ENCODE measurements around the gene XRCC4.
"Not testable (repeated sequence)": the region's sequence is repeated elsewhere in the genome, so short reads cannot be mapped to it uniquely, and the experiment has no call there.

Gene XRCC4

DNA sequence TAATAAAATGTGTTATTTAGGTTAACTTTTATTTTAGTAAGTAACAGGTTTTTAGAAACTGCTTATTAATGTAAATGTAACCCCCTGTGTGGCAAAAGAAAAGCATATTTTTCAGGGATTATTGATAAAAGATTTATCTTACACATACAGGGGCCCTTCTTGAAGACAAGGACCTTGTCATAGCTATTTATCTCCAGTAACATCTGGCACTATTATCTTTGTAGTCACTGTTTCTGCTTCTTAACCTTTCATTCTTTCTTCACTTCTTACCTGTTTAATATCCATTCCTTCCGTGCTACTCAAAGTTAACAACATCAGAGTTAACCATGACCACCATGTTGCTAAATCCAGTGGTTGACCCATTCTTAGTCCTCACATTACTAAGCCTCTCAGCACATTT, 276.4 kb downstream of the XRCC4 start:
- DNase-seq (ENCODE audit: low spot score) = no peak

DNA sequence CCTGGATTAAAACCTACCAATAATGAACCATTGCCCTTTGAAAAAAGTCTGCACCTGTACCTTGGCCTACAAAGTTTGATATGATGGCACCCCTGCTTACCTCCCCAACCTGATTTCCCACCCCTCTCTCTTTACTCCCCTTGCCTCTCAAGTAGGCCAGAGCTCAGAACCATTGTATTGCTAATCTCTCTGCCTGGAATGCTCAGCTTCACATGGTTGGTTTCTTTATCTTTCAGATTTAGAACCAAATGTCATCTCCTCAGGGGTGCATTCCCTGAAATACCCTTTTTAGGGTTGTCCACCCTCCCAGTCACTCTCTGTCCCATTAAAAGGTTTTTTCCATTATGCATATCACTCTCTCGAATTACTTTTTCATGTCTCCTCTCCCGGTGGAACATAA, 277.6 kb downstream of the XRCC4 start:
- DNase-seq (ENCODE audit: low spot score) = no peak

DNA sequence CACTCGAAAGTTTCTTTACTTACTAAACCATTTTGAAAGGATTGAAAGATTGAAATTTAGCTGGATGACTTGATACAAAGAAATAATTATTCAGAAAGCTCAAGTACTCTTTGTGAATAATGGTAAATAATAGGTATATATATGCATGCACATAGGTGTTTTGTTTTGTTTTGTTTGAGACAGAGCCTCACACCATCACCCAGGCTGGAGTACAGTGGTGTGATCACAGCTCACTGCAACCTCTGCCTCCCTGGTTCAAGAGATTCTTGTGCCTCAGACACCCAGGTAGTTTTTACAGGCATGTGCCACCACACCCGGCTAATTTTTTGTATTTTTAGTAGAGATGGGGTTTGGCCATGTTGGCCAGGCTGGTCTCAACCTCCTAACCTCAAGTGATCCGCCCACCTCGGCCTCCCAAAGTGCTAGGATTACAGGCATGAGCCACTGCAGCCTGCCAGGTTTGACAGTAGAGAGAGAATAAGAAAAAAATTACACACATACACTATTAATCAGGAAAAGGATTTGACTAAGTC, 278.2 kb downstream of the XRCC4 start:
- DNase-seq (ENCODE audit: low spot score) = not testable (repeated sequence)

DNA sequence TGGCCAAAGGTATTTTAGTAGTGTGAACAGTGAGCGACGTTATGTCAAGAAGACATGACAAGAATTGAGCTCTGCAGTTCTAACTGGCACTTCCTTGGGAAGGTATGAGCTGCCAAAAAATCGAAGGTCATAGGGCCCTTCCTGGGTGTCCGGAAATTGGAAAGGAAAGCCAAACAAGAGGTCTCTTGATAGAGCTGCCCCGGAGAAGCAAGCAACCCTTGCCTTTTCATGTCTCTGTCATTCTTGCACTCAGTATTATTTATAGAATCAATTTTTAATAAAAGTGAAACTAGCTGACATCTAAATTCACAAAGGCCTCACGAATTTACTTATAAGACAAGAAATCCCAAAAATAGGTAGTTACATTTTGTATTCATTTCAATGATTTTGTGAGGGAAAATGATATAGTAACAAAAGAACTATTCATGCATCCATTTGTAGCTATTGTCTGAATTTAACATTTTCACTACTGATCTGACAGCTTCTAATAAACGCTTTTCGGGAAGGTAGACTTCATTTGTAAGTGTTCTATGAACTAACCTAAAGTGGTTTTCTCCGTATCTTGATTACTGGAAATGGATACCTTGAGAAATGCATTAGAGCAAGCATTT, 280.4 kb downstream of the XRCC4 start:
- DNase-seq (ENCODE audit: low spot score) = no peak

DNA sequence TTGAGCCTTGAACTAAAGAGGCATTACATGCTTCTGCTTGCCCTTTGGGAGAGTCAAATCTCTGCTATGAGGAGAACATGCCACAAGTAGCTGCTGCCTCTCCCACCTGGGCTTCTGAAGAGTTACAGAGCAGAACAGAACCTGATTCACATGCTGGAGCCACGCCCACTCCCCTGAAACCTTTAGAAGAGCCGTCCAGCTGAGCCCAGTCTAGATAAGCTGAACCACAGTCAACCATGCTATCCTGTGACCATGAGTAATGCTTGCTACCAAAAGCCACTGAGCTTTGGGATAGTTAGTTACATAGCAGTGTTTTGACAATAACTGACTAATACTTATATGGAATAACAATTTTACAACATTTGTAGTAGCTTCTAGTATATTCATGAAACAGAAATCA, 283.2 kb downstream of the XRCC4 start:
- no peak for DNase-seq (ENCODE audit: low spot score)

DNA sequence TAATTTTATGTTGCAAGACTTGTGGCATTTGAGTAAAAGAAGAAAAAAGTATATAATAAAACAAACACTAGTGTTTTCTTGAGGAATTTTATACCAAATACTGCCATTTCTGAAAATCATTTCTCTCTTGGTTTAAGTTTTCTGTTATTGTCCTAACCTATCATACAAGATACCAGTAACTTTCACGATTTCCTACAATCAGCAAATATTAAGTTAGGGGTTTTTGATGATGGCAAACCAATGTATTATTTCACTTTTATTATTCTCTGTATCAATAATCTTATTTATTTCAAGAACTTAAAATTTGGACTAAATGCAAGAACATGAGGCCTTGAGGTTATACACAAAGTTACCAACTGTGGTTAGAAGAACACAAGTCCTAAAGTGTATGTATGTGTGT, 285.2 kb downstream of the XRCC4 start:
- no peak for DNase-seq (ENCODE audit: low spot score)

DNA sequence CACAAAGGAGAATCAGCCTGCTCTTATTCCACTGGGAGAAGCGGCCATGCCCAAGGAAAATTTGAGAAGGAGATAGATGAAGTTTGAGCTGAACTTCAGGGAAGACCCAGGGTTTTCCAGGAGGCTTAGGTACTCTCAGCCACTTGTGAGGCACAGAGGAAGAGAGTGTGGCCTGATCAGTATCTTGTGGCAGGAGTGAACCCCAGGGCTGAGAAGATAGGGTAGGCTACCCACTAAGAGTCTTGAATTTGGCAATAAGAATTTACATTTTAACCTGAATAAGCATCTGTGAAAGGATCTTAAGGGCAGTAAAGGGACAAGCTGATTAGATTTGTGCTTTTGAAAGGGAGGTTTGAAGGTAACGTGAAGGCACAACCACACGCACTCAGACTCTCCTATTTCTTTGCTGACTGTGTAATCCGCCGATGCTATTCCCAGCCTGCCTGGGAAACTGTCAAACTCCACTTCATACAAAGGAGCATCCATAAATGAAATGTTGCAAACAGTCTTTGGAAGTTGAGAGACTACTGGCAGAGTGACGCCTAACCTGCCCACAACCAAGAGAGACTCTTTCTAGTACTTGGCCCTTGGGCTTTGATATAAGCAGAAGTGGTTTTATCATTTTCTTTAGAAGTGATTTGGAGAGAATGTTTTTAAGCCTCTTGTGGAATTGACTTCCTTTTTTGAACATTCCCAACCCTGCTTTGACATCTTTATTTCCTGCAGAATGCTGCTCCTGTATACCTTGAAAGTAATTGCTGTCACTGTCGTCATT, 286.0 kb downstream of the XRCC4 start:
- no peak for DNase-seq (ENCODE audit: low spot score)

DNA sequence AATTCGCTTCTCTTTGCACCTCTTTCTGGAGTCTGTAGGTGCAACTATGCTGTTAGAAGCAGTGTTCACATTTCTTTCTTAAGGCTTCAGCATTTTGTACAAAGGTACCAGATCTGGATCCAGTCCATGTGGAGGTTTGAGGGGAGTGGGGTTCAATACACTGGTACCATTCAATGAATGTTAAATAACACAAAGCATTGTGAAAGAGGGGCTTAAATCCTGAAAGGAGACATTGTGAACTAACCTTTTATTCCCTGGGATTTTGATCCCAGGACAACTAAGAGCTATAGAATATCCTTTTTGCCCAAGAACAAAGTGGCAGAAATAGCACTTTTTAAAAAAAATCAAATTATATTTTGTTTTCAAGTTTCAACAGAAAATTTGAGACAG, 286.5 kb downstream of the XRCC4 start:
- no peak for DNase-seq (ENCODE audit: low spot score)

DNA sequence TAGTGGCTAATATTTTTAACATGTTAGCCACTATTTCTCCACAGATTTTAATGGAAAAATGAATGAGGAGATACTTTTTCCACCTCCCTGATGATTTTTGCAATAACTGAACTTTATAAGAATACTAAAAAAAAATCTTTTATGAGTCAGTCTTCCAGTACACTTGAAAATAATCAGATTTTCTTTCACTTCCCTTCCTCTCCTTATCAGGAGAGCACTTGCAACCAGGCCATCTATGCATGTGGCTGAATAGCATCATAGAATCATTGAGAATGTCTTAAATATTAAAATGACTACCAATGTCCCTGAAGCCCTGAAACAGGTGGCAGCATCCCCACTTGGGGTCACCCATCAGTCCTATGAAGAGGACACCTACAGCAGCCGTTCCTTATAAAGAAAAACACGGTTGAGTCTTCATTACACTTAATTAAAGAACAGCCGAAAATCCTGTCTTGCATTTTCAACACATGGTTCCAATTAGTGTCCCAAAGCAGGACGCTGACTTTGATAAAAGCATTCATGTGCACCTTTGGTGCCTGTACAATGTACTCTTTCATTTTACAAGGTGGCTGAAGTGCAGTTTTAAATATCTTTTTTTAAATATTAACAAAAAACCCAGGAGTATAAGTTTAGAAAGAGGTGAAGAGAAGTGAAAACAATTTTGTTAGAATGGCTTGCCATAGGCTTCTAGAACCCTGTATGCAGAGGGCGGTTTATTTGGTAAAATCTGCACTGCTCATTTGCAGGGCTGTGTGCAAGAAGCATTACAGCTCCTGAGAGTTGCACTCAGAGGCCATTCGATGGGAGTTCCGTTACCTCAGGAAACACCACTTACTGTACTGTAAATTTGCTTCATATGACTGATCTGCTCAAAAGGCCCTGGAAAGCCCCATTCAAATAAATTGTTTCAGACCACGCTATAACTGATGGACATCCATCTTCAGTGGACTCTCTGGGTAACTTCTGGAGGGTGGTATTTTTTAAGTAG, 287.3 kb downstream of the XRCC4 start:
- DNase-seq (ENCODE audit: low spot score) = no peak

DNA sequence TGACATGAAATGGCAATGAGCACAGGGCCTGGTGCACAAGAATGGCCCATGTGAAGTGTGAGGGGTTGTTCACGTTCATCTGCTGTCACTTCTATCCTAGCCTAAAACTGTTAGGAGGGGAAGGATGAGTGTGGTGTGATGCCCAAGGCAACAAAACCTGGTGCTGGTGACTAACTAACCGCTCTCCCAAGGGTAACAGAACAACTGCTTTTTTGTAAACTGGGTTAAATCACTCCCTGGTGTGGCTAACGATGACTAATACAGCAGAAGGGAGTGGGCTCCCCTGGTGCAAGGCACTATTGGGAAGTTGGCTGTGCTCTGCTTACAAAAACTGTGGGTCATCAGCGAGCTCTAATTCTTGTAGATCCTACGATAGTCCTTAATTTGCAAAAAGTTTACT, 291.0 kb downstream of the XRCC4 start:
- no peak for DNase-seq (ENCODE audit: low spot score)

DNA sequence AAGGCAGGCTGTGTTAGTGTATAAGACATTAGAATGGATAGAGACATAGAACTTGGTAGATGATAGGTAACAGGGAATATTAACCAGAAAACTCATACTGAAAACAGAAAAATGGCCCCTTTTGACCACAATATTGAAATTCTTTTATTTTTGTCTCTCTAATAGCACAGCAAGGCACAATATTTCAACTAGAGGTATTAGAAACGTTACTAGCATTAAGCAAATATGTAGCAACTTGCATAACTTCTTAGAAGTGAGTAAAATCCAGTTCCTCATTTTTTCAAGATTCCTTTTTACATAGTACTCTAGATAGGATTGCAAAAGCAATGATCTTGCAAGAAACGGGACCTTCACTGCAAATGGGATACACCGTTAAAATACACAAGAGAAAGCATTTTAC, 291.5 kb downstream of the XRCC4 start:
- no peak for DNase-seq (ENCODE audit: low spot score)

DNA sequence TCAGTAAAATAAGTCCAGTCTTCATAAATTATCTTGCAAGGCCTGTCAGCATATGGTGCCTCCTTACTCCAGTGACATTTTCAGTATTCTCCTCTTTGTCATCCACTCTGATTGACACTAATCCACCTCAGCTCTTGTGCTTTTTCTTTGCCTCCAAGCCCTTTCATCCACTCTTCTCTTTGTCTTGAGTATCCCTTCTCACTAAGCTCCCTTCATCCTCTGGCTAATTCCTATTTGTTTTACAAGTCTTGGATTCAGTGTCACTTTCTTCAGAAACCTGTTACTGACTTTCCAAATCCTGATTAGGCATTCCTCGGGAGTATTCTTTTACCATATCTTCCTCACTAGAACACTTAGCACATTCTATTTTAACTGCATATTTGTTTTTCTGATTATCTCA, 293.6 kb downstream of the XRCC4 start:
- DNase-seq (ENCODE audit: low spot score) = no peak

DNA sequence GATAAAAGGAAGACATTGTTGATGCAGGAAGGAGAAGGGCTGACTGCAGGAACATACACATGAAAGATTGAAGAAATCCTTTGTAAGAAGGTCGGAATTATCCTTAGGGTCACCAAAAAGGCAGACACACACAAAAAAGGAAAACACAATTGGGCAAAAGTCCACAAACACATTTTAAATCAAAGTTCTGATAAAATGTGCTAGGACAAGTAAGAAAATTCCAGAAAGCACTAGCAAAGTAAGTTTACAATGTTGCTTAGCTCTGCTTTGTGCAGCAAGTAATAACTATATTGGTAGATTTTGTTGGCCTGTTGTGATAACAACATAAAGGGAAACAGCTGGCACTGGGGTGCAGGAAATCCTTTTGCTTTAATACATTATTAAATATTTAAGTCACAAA, 294.4 kb downstream of the XRCC4 start:
- DNase-seq (ENCODE audit: low spot score) = no peak

DNA sequence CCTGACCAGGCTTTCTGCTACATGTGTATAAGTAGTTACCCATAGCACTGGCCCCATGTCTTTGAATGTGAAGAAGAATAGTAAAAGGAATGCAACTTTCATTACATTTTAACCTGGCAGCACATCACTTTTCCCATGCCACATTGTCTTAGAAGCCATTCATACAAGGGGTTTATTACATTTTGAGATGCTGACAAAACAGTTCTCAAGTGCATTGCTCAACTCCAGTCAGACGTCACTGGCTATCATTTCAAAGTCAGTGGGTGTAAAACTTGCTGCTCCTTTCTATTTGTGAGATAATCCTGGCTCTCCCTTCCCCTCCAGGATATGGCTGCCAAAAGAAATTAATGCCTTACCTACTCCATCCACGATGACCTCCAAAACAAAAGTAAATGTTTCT, 297.2 kb downstream of the XRCC4 start:
- DNase-seq (ENCODE audit: low spot score) = no peak

DNA sequence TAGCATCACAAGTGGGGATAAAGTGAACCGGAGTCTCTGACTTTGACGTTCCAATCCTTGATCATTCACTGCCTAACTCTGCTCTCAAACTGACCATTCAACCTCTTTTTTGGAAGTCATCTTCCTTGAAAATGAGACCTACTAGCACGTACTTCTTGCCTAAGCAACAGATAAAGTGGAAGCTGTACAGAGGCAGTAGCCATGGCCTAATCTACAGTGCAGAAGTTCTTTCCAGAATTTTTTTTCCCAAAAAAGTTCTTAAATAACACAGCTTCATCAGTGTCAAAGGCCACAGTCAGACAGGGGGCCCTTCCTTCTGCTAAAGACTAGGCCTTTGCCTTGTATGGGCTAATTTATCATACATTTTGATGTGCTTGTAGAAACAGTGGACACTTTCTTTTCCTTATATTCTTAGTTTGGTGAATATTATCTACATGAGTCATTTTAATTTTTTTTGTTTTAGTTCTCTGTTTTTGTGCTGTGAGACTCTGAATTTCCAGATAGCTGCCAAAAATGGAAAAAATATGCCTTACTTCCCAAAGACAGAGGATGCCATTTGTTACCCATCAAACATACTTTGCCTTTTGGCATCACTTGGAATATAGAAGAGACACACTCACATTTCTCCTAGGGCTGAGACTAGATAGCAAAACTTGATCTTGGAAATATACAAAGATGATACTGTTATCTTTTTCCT, 297.9 kb downstream of the XRCC4 start:
- DNase-seq (ENCODE audit: low spot score) = peak; percentile 4

DNA sequence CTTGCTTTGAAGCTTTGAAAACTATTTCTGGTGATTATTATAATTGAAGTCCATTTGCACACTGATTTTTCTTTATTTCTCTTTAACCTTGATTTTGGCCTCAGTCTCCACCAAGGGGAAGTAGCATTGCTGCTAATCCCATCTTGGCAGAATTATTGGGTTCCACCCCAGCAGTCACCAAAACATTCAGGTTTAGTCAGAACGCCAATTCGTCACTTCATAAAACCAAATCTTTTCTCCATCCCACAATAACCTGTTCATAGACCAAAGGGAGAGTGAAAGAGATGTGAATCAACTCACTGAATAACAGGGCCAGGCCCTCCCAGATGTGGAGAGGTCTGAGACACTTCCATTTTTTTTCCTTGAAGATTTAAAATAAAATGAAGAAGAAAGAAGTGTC, 299.1 kb downstream of the XRCC4 start:
- DNase-seq (ENCODE audit: low spot score) = no peak

DNA sequence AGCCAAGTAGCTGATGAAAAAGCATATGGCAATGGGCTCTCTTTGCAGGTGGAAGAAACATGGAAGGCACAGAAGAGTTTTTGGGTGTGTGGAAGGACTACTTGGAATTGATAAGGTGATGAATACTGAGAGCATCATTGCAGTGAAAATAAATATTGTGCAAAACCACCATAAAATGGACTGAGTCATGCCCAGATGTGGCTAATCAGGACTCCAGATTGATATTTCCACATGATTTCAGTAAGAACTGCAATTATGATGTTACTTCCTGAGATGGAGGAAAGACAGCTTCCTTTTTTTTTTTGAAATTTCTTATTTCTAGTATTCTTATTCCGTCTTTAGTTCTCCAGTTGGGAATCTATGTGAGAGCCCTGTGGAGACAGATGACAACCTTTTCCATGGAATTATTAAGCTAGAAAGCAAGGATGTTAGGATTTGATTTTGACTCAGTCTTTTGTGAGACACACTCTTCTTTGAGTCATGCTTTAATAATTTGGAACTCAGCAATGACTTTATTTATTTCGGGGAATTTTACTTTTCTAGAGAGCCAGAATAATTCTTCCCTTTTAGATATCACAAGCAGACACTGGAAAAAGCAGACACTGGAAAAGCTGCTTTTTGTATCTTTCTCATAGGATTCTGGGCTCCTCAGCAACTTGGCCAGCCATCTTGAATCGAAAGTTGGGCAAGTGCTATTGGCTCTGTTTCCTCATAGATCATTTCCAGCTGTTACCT, 300.0 kb downstream of the XRCC4 start:
- DNase-seq (ENCODE audit: low spot score) = peak; percentile 7

DNA sequence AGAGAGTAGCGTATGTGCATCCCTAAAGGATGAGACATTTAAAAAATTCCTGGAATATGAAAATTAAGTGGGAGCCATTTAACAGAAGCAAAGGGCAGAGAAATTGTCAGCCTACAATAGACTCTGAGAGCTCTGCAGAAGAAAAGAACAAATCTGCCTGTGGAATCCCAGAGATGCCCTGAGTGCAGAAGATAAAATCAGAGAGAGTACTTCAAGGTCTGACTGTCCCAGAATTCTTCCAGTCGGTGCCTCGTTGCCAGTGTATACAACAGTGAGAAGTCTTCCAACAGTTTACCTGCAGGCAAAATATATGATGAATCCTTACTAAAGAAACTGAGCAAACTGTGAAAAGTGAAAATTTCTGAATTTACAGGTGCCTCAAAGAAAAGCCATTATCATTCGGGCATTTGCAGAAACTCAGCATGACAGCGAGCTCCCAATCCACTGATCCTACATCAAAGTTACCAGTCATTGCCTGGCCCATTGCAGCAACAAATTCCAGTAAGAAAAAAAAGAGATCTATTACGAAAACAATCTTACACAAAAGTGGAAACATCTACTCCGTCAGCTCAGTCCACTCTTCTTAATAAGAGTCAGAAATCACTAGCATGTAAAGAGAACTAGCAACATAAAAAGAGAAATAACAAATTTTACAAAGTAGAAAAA, 301.4 kb downstream of the XRCC4 start:
- no peak for DNase-seq (ENCODE audit: low spot score)

DNA sequence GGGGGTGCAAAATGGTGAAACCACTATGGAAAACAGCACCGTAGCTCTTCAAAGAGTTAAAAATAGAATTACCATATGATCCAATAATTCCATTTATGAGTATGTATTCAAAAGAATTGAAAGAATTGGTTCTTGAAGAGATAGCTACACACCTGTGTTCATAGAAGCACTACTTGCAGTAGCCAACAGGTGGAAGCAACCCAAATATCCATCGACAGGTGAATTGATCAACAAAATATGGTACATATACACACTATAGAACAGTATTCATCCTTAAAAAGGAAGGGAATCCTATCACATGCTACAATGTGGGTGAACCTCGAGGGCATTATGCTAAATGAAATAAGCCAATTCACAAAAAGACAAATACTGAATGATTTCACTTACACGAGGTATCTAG, 308.5 kb downstream of the XRCC4 start:
- no peak for DNase-seq (ENCODE audit: low spot score)

DNA sequence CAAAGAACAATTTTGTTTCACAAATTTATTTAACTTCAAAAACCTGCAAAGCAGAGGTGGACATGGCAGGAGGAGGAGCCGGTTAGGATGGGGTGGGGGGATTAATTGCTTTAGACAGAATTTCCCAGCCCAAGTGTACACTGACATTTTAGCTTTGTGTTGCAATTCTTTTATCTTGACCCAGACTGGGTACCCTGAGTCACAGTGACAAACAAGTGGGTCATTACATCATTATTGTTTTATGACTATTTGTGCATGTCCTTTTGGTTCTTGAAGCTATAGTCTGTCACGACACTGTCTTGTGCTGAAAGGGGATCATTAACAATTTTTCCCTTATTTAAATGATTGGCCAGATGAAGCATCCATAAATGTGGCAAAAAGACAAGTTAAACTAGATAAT, 309.7 kb downstream of the XRCC4 start:
- DNase-seq (ENCODE audit: low spot score) = no peak

DNA sequence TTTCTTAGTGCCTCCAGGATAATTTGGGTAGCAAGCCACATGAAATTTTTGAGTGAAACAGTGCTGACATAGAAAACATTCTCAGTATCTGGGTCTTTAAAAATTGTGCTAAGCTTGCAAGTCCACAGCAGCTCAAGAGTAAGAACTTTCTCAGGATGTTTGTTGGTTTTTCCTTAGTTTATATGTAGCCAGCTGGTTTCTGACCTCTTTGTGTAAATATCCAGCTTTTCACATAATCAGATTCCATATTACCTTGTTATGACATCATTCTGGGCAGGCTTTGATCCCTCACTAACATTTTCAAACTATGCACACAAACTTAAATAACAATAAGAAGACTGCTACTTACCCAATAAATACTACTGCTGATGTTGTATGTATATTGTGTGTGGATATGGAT, 311.3 kb downstream of the XRCC4 start:
- DNase-seq (ENCODE audit: low spot score) = no peak

Measured in hepatic stellate cell (primary cell).